ENCODE results near the gene SYNE2. TPM values are rescaled to one million over a fixed set of nuclear protein-coding genes. Genes with fewer than 3 reads are reported as not detected.

The SYNE2 gene
- total RNA-seq, 2 donors from 2014 or later: 39.4 to 41.0 TPM

GRCh38 chr14:64060648-64061096 lies 207.9 kb downstream of the SYNE2 start:
- peak overlapping the region in 1 of 2 donors; percentile 18 for H3K27ac Mint-ChIP-seq
- DNase-seq (ENCODE audit: low spot score in 2 of 2) (peak in 1 of 2 donors; percentile 25), ATAC-seq (peak in 1 of 2 donors; percentile 49)
- H3K9me3 Mint-ChIP-seq: no peaks in the 10 kb centered on the region
- H3K36me3 Mint-ChIP-seq: peaks cover 5 to 12% of the 10 kb centered on the region in 2 donors

DNA sequence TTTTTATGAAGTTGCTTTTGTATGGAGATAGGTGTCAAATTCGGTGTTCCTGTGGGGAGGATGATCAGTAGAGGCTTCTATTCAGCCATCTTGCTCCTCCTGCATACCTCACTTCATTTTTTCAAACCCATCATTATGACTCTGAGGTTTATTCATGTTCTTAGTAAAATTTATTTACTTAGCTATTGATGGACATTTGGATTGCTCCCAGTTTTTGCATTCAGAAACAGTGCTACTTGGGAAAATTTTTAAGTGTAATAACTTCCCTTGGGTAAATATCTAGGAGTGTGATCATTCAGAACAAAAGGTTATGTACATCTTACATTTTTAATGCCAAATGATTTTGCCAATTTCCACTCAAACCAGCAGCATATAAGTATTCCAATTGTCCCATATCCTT lies 208.3 kb downstream of the SYNE2 start:
- H3K36me3 Mint-ChIP-seq: peaks cover 5 to 12% of the 10 kb centered on the region in 2 donors
- DNase-seq (ENCODE audit: low spot score in 2 of 2) (no peak), ATAC-seq (no peak)
- H3K27ac Mint-ChIP-seq: peak overlapping the region in 1 of 2 donors; percentile 18
- H3K9me3 Mint-ChIP-seq: no peaks in the 10 kb centered on the region

GRCh38 chr14:64061706-64062105 lies 208.9 kb downstream of the SYNE2 start:
- DNase-seq (ENCODE audit: low spot score in 2 of 2) (no peak), ATAC-seq (no peak)
- Mint-ChIP-seq H3K36me3 (peaks cover 5 to 12% of the 10 kb centered on the region in 2 donors), H3K27ac (no peak overlapping the region), H3K9me3 (no peaks in the 10 kb centered on the region)

- no peak overlapping the region for H3K27ac Mint-ChIP-seq
- ATAC-seq (no peak), DNase-seq (ENCODE audit: low spot score in 2 of 2) (no peak)
- peaks cover 5 to 7% of the 10 kb centered on the region in 2 donors for H3K36me3 Mint-ChIP-seq
- no peaks in the 10 kb centered on the region for H3K9me3 Mint-ChIP-seq
Measured at GRCh38 chr14:64062381-64063115, 209.7 kb downstream of the SYNE2 start.

- Mint-ChIP-seq H3K27ac (no peak overlapping the region), H3K36me3 (peaks cover 0 to 2% of the 10 kb centered on the region in 2 donors), H3K9me3 (no peaks in the 10 kb centered on the region)
- DNase-seq (ENCODE audit: low spot score in 2 of 2) (no peak), ATAC-seq (no peak)
Measured at GRCh38 chr14:64064447-64064846, 211.6 kb downstream of the SYNE2 start.

GRCh38 chr14:64069634-64070359 lies 217.0 kb downstream of the SYNE2 start:
- Mint-ChIP-seq H3K36me3 (peaks cover 5 to 8% of the 10 kb centered on the region in 2 donors), H3K9me3 (no peaks in the 10 kb centered on the region), H3K27ac (peak overlapping the region in 1 of 2 donors; percentile 25)
- DNase-seq (ENCODE audit: low spot score in 2 of 2) (no peak), ATAC-seq (no peak)

- peak in 1 of 2 donors; percentile 95 for ATAC-seq
Measured at GRCh38 chr14:64074961-64075612, 222.3 kb downstream of the SYNE2 start.

DNA sequence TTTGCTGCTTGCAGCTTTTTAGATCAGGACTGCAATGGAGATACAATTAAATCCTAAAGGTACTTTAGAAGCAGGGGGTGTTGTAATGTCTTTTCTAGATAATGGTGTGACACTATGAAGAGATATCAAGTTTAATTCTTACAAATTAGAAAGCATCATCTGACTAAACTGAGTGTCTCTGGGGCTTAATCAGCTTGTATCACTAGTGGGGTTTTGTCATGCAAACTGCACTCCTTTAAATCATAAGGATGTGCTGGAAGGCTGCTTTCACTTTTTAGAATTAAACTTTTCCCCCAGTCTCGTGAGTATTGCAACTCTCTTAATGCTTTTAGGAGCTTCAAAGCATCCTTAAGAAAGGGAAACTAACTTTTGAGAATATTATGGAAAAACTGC lies 222.8 kb downstream of the SYNE2 start:
- H3K36me3 Mint-ChIP-seq: peaks cover 5 to 8% of the 10 kb centered on the region in 2 donors

More at GRCh38 chr14:64074961-64075612, 222.3 kb downstream of the SYNE2 start:
- no peak for DNase-seq (ENCODE audit: low spot score in 2 of 2)
- peak overlapping the region in 1 of 2 donors; percentile 57 for H3K27ac Mint-ChIP-seq
- H3K9me3 Mint-ChIP-seq: no peaks in the 10 kb centered on the region
- H3K36me3 Mint-ChIP-seq: peaks cover 5 to 8% of the 10 kb centered on the region in 2 donors

DNA sequence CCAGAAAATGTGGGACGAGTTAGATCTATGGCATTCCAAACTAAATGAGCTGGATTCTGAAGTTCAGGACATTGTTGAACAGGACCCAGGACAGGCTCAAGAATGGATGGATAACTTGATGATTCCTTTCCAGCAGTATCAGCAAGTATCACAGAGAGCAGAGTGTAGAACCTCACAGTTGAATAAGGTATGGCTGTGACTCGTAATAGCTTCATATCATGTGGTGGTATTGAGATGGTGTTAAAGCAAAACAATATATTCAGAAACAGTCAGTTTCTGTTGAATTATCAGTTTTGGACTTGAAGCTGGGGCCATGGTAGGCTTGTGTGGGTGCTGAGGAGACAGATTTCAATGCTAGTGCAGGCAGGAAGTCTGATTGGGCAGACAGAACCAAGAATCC lies 227.6 kb downstream of the SYNE2 start:
- Mint-ChIP-seq H3K9me3 (no peaks in the 10 kb centered on the region), H3K27ac (no peak overlapping the region), H3K36me3 (no peaks in the 10 kb centered on the region)
- ATAC-seq (peak in 1 of 2 donors; percentile 22), DNase-seq (ENCODE audit: low spot score in 2 of 2) (no peak)

More for the DNA sequence above, 222.8 kb downstream of the SYNE2 start:
- ATAC-seq (peak in 1 of 2 donors; percentile 23), DNase-seq (ENCODE audit: low spot score in 2 of 2) (no peak)
- Mint-ChIP-seq H3K27ac (no peak overlapping the region), H3K9me3 (no peaks in the 10 kb centered on the region)

- peaks cover 0 to 5% of the 10 kb centered on the region in 2 donors for H3K36me3 Mint-ChIP-seq
- H3K9me3 Mint-ChIP-seq: no peaks in the 10 kb centered on the region
- peak; percentile 24 to 55 for ATAC-seq
- DNase-seq (ENCODE audit: low spot score in 2 of 2): no peak
- no peak overlapping the region for H3K27ac Mint-ChIP-seq
Measured at GRCh38 chr14:64081174-64081746, 228.5 kb downstream of the SYNE2 start.

GRCh38 chr14:64082837-64083236 lies 230.0 kb downstream of the SYNE2 start:
- DNase-seq (ENCODE audit: low spot score in 2 of 2): no peak
- no peak for ATAC-seq
- no peaks in the 10 kb centered on the region for H3K9me3 Mint-ChIP-seq
- H3K27ac Mint-ChIP-seq: no peak overlapping the region
- H3K36me3 Mint-ChIP-seq: peaks cover 0 to 5% of the 10 kb centered on the region in 2 donors

DNA sequence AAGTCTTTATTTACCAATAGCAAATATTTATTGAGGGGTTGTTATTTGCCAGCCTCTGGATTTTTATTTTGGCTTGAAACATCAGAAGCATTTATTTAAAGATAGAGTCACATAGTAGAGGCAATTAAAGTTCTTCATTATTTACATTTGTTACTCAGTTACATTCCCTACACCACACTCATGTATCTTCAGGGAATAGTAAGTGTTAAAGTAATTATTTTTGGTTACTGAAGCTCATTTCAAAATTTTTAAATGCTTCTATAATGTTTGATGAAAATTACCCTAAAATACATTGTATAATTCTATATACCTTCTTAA lies 235.8 kb downstream of the SYNE2 start:
- DNase-seq (ENCODE audit: low spot score in 2 of 2): no peak
- ATAC-seq: no peak
- Mint-ChIP-seq H3K9me3 (no peaks in the 10 kb centered on the region), H3K36me3 (peaks cover 0 to 5% of the 10 kb centered on the region in 2 donors), H3K27ac (no peak overlapping the region)

GRCh38 chr14:64089920-64090319 lies 237.1 kb downstream of the SYNE2 start:
- no peak for ATAC-seq
- H3K27ac Mint-ChIP-seq: no peak overlapping the region

DNA sequence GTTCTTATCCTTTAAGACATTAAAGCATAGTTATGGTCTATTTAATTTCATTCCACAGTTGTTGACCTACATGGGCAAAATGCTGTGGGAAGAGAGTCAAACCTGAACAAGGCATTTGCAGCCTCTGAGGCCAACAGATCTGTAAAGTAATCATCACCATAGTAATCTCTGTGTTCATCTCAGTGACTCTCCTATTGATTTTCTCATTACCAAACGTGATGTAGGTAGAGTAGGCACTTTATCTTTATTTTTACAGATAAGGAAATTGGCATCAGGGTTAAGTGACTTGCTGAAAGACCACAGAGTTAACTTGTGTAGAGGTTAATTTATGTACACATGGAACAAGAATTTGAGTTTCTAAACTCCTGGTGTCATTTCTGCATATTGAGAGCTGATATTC lies 238.4 kb downstream of the SYNE2 start:
- no peak overlapping the region for H3K27ac Mint-ChIP-seq
- DNase-seq (ENCODE audit: low spot score in 2 of 2): no peak
- H3K36me3 Mint-ChIP-seq: peaks cover 0 to under 1% of the 10 kb centered on the region in 2 donors
- H3K9me3 Mint-ChIP-seq: no peaks in the 10 kb centered on the region
- ATAC-seq: peak in 1 of 2 donors; percentile 51

More at GRCh38 chr14:64089920-64090319, 237.1 kb downstream of the SYNE2 start:
- peaks cover 0 to 5% of the 10 kb centered on the region in 2 donors for H3K36me3 Mint-ChIP-seq
- H3K9me3 Mint-ChIP-seq: no peaks in the 10 kb centered on the region
- DNase-seq (ENCODE audit: low spot score in 2 of 2): no peak

DNA sequence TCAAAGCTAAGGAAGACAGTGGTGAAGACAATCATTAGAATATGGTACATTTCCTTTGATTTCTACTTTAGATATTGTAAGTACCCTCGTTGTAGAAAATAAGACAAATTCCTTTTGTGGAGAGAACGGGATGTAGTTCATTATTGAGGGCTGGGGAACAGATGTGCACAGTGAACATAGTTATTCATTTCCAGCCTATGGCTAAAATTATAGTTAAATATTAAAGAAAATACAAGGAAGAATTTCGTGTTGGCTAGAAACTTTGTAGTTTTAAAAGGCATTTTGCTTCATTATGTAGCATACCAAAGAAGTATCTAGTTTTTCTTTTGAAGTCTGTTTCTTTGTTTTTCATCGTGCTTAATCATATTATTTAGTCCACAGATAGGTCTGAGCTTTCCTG lies 239.5 kb downstream of the SYNE2 start:
- ATAC-seq: no peak
- no peaks in the 10 kb centered on the region for H3K9me3 Mint-ChIP-seq
- no peak overlapping the region for H3K27ac Mint-ChIP-seq
- H3K36me3 Mint-ChIP-seq: peaks cover 0 to 1% of the 10 kb centered on the region in 2 donors
- no peak for DNase-seq (ENCODE audit: low spot score in 2 of 2)

- DNase-seq (ENCODE audit: low spot score in 2 of 2) (no peak), ATAC-seq (no peak)
- H3K27ac Mint-ChIP-seq: no peak overlapping the region
- no peaks in the 10 kb centered on the region for H3K9me3 Mint-ChIP-seq
- H3K36me3 Mint-ChIP-seq: peaks cover 0 to 7% of the 10 kb centered on the region in 2 donors
Measured at GRCh38 chr14:64092940-64093339, 240.1 kb downstream of the SYNE2 start.

- no peak overlapping the region for H3K27ac Mint-ChIP-seq
- peaks cover 6 to 7% of the 10 kb centered on the region in 2 donors for H3K36me3 Mint-ChIP-seq
- ATAC-seq: peak in 1 of 2 donors; percentile 78
- H3K9me3 Mint-ChIP-seq: no peaks in the 10 kb centered on the region
- peak in 1 of 2 donors; percentile 36 for DNase-seq (ENCODE audit: low spot score in 2 of 2)
Measured at GRCh38 chr14:64095620-64096019, 242.8 kb downstream of the SYNE2 start.

All from activated naive CD4-positive, alpha-beta T cell treated with anti-CD3 and anti-CD28 coated beads, Interleukin-2, amount 50 U/mL, for 72 hours (primary cell).